Erythroblast (primary cell): ENCODE data around the gene ALDH2.

Source experiments
- GATA1 ChIP-seq: IDR thresholded peaks from 2 replicates; pipeline ENCODE4 v1.6.1; 2011; ENCODE audit warnings: low read depth, mild to moderate bottlenecking, control low read depth, low read length, moderate library complexity
- POLR2A ChIP-seq: IDR thresholded peaks from 2 replicates; pipeline ENCODE4 v1.6.1; 2011; ENCODE audit warnings: mild to moderate bottlenecking, low read length

DNA sequence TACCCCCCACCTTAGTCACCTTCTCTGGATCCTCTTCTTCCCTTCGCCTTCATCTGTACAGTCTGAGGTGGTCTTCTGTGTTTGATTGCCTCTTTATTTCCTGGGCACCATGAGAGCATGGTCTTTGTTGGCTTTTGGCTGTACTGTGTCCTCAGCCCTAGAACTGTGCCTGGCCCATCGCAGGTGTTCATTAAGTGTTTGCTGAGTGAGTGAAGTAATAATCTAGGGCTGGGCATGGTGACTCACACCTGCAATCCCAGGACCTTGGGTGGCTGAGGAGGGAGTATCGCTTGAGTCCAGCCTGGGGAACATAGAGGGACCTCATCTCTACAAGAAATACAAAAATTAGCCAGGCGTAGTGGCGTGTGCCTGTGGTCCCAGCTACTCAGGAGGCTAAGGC is 13.9 kb downstream of the ALDH2 start:
- no peak for TF ChIP-seq POLR2A
- no peak for TF ChIP-seq GATA1
